GM18505 (cell line): ENCODE data around the gene SDS.

Experiments
- ATAC-seq: cut with Tn5 transposase; IDR thresholded peaks from one replicate; pipeline ENCODE4 v1.9.1; 2021; ENCODE audit not compliant: unreplicated experiment
- POLR2A ChIP-seq: IDR thresholded peaks from 4 replicates; pipeline ENCODE4 v1.6.1; 2011; ENCODE audit warnings: borderline replicate concordance; ENCODE audit not compliant: insufficient read depth, insufficient read length; ENCODE audit errors: extremely low read depth

Gene SDS

DNA sequence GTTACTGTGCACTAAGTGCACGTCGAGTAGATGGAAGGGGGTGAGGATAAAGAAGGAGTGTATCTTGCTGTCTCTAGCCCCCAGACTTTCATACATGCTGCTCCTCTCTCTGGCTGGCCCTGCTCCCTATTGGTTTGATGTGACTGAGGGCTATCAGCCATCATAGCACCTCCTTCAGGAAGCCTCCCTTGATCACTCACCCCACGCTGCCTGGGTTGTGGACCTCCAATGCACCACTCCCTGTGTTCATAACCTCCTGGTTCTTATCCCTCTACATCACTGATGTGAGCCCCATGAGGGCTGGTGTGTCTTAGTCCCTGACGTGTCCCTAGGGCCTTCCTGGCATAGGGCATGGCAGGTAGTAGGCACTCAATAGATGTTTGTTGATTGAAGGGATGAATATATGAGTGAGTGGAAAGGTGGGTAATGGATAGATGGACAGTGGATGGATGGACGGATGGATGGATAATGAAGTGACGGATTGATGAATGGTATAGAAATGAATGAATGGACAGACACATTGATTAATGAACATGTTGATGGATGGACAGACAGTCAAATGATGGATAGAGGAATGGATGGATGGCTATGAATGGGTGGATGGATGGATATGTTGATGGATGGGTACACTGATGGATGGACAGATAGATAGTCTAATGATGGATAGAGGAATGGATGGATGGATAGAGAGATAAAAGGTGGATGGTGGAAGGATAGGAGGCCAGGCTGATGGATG is 33.5 kb upstream of the SDS start:
- TF ChIP-seq POLR2A: no peak
- ATAC-seq: no peak

DNA sequence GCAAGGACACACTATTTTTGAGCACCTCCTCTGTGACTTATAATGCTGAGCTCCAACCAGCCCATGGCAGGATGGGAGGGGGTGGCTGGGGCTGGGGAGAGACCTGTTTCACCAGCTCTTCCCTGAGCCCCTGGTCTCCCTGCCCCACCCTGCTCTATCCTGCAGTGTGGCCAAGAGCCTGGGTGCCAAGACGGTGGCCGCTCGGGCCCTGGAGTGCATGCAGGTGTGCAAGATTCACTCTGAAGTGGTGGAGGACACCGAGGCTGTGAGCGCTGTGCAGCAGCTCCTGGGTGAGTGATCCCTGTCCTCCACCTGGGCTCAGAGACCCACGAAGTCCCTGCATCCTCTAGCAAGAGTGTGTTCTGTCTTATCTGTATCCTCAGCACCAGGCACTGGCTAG is 32.9 kb upstream of the SDS start:
- TF ChIP-seq POLR2A: no peak
- no peak for ATAC-seq

DNA sequence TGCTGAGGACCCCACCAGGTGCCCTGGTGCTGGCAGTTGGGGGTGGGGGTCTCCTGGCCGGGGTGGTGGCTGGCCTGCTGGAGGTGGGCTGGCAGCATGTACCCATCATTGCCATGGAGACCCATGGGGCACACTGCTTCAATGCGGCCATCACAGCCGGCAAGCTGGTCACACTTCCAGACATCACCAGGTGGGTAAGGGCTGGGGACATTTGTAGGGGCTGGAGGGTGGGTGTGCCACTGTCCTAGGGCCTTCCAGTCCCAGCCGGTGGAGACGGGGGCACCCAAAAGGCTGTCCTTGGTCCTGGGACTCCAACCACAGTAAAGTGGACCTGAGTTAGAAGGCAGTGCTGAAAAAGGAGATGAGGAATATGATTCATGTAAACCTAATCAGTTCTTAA is 31.7 kb upstream of the SDS start:
- no peak for TF ChIP-seq POLR2A

DNA sequence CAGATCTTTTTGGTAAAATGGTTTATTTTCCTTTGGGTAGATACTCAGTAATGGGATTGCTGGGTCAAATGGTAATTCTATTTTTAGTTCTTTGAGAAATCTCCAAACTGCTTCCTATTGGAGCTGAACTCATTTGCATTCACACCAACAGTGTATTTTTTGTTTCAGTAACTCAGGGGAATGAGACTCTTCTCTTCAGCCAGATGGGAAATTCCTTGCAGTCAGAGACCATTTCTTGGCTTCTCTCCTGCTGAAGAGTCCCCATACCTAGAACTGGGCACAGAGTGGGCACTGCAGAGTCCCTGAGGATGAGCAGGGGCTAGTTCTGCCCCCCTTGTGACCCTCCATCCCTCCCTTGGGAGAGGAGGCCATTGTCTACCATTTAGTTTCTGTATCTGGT is 29.3 kb upstream of the SDS start:
- ATAC-seq: no peak
- no peak for TF ChIP-seq POLR2A

More for the DNA sequence above, 31.7 kb upstream of the SDS start:
- ATAC-seq: no peak

DNA sequence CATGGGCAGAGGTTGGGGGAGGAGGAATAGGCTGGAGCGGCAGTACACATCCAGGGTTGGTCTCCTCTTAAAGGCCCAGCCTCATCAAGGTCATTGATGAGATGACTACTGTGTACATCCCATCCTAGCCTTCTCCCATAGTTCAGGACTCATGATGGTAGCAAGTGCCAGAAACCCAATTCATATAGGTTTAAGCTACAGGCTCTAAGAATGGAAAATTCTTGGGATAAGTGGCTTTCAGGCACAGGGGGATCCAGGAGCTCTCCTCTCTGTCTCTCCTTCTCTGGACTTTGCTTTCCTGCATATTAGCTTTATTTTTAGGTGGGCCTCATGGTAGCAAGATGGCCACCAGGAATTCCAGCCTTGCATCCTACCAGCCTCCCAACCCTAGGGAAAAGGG is 24.8 kb upstream of the SDS start:
- no peak for ATAC-seq

DNA sequence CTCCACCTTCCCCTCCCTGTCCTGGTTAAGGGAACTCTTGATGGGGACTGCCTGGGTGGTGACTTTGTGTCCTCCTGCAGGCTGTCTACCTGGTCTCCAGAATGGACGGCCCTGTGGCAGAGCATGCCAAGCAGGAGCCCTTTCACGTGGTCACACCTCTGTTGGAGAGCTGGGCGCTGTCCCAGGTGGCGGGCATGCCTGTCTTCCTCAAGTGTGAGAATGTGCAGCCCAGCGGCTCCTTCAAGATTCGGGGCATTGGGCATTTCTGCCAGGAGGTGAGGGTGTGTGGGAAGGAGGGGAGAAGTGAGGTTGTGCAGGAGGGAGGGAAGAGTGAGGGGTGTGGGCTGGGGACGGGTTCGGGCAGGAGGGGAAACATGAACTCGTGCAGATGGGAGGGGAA is 24.2 kb upstream of the SDS start:
- no peak for TF ChIP-seq POLR2A
- ATAC-seq: no peak

More for the DNA sequence above, 24.8 kb upstream of the SDS start:
- TF ChIP-seq POLR2A: no peak

DNA sequence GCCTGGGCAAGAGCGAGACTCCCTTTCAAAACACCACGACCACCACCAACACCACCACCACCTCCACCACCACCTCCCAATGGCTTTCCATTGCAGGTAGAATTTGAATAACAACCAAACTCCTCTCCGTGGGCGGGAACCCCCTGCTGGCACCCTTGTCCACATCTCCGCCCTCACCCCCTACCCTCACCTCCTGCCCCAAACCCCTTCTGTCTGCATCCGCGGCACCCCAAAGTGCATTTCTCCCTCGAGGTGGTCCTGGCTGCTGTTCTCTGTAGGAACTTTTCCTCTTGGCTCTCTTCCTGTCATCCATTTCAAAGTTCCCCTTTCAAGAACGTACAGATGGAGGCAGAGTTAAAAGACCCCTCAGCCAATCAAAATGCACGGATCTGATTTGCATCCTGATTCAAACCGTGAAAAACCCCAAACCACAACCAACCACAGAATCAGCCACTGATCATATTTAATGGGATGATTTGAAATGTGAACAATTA is 22.3 kb upstream of the SDS start:
- TF ChIP-seq POLR2A: no peak
- ATAC-seq: no peak

DNA sequence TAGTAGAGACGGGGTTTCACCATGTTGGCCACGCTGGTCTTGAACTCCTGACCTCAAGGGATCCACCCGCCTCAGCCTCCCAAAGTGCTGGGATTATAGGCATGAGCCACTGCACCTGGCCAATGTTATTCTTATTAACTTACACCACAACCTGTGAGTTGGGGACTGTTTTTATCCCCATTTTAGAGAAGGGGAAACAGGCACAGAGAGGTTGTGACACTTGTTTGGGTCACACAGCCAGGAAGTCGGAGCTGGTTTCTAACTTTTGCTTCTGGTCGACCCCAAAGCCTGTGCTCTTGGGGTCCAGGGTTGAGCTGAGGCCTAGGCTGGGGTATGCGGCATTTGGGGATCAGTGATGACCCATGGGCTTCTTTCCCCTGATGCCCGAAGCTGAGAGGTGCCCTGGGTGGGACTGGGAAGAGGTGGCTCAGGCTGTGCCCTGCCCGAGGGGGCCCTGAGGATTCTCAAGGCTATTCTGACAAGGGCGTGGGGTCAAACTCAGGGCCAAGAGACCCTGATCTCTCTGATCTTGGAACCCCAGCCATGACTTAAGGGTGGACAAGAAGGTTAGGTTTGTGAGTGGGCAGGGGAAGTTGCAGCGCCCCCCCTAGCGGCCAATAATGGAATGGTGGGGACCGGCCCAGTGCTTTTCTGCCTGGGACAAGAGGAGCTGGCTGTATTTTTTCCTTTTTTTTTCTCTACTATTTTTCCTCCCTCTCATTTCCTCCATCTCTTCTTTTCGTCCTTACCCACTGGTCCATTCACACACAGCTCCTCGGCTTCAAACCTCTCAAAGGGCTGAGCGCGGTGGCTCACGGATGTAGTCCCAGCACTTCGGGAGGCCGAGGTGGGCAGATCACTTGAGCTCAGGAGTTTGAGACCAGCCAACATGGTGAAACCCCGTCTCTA is 21.5 kb upstream of the SDS start:
- no peak for ATAC-seq
- no peak for TF ChIP-seq POLR2A

DNA sequence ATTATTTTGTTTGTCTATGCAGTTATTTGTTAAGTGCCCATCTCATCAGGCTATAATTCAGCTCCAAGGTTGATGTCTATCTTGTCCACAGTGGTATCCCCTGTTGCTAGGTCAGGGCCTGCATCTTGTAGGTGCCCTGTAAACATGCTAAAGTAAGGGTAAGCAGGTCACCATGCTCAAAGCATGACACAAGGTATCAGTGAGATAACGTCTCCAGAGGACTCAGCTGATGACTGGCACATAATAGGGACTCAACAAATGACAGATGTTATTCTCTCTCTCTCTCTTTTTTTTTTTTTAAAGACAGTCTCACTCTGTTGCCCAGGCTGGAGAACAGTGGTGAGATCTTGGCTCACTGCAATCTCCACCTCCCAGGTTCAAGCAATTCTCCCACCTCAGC is 20.8 kb upstream of the SDS start:
- TF ChIP-seq POLR2A: no peak
- no peak for ATAC-seq

DNA sequence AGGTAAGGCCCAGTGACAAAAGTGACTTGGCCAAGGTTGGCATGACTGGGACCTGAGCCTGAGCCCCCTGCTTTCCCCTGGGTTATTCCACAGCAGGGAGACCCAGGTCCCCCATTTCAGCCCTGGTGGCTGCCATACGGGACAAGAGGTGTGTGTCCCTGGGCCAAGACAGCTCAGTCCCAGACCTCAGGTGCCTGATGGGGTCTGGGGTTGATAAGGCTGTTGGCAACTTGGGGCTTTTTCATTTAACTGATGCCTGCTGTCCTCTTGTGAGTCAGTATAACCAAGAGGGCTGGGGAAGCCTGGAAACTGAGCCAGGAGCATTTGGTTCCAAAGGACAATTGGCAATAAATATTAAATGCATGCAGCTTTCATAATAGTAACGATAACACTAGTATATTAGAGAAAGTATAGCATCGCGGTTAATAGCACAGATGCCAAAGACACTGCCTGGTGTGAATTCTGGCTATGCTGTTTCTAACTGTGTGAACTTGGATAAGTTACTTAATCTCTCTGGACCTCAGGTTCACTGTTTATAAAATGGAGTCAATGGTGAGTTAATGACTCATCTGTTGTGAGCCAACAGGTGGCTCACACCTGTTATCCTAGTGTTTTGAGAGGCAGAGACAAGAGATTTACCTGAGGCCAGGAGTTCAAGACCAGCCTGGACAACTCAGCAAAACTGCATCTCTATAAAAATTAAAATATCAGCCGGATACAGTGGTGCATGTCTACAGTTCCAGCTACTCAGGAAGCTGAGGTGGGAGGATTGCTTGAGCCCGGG is 19.4 kb upstream of the SDS start:
- TF ChIP-seq POLR2A: no peak
- peak; percentile 2 for ATAC-seq

DNA sequence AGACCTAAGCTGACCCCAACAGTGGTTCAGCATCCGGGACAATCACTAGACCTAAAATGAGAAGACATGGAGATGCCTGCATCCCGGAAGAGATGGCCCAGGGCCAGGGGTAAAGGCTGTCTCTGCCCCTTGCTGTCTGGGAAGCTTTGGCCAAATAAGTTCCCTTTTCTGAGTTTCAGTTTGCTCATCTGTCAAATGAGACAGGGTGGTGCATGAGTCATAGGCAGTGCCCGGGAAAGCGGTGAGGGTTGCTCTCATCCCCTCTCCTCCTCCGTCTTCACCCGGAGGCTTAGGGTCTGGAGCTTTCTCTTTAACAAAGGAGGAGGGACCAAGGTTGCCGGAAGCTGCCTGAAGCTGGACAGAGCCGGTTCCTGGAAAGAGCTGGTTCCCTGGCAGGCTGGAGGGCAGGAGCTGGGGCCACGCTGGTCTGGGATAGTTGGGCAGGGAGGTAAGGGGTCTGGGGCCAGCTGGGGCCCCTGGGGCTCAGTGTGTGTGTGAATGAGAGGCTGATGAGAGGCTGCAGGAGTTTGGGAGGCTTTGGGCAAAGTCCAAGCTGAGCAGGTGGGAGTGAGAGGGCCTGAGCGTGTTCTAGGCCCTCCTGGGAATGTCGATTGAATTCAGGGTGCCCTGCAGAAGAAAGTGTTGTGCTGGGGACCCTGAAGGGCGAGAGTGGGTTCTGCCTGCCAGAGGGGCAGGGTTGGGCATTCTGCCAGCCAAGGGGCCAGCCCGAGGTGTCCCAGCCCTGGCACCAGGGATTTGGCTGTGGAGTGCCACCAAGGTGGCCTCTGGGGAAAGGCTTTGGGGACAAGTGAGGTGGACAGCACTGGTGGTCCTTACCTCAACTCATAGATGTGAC is 18.6 kb upstream of the SDS start, which contains the start of gene SDSL:
Gene SDSL, plus strand, starts transcription at position 351 of the 856 bp plus-strand sequence. CDS start 5,603 bp downstream, outside the sequence.
- peak; percentile 71 for TF ChIP-seq POLR2A

DNA sequence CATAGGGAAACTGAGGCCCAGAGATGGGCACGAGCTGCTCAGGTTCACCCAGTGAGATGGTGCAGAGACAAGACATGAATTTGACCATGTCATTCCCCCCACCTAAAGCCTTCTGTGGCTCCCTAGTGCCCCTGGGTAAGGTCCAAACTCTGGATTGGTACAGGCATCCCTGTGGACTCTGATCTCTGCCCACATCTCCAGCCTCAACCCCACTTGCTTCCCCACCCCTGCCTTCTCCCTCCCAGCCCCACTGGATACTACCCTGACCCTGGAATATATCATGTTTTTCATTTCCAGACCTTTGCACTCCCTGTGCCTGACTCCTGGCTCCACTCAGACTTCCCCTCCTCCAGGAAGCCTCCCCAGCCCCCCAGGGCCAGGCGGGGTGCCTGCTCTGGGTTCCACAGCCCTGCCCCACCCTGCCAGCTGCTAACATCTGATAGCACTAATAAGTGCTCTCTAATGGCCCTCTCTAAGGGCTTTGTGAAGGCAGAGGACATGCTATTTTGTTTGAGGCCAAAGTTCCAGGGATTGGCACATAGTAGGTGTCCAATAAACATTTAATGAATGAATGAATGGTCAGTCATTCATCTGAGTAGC is 17.4 kb upstream of the SDS start:
- no peak for ATAC-seq

More for the DNA sequence above, 18.6 kb upstream of the SDS start, which contains the start of gene SDSL:
- ATAC-seq: peak; percentile 81

More for the DNA sequence above, 17.4 kb upstream of the SDS start:
- no peak for TF ChIP-seq POLR2A
